ENCODE measurements around the gene SHANK1. TPM values are rescaled to one million over a fixed set of nuclear protein-coding genes. Genes with fewer than 3 reads are reported as not detected.

Gene SHANK1
- 0.35 TPM in 1 of 2 replicates, not detected in the other for total RNA-seq

GRCh38 chr19:50719566-50719965 lies at the start of gene SHANK1:
TSS of gene SHANK1 (minus strand) at chr19:50719802. CDS start at chr19:50716919, 2,883 bp downstream.

GRCh38 chr19:50723069-50723468 lies 3.5 kb upstream of the SHANK1 start, which contains the start of gene CLEC11A:
TSS of gene CLEC11A (plus strand) at chr19:50723364. CDS start at chr19:50723526, 162 bp downstream.

GRCh38 chr19:50649433-50650391 lies 69.9 kb downstream of the SHANK1 start, which contains the start of gene C19orf81:
TSS of gene C19orf81 (plus strand) at chr19:50649445. CDS start at chr19:50649445, 0 bp downstream.

GRCh38 chr19:50639121-50640112 lies 80.2 kb downstream of the SHANK1 start, which contains the start of gene SYT3:
TSS of gene SYT3 (minus strand) at chr19:50639881. CDS start at chr19:50637411, 2,470 bp downstream.

Other genes starting within 250 kb of the SHANK1 start
- 59.8 and 84.2 TPM in 2 replicates for gene EMC10, start 243.3 kb downstream of the SHANK1 start, total RNA-seq
- gene GARIN5A, start 243.0 kb downstream of the SHANK1 start, total RNA-seq, result 1.5 TPM in 1 of 2 replicates, not detected in the other
- gene JOSD2, start 208.6 kb downstream of the SHANK1 start, total RNA-seq, result 30.2 and 39.1 TPM in 2 replicates
- not detected in 2 replicates for gene ASPDH, start 205.9 kb downstream of the SHANK1 start, total RNA-seq
- gene LRRC4B, start 151.4 kb downstream of the SHANK1 start, total RNA-seq, result 0.07 TPM in 1 of 2 replicates, not detected in the other
- gene SYT3, start 79.9 kb downstream of the SHANK1 start, total RNA-seq, result not detected in 2 replicates
- gene C19orf81, start 70.4 kb downstream of the SHANK1 start, total RNA-seq, result not detected in 2 replicates
- 3.7 and 4.9 TPM in 2 replicates for gene CLEC11A, start 3.6 kb upstream of the SHANK1 start, total RNA-seq
- not detected in 2 replicates for gene GPR32, start 50.7 kb upstream of the SHANK1 start, total RNA-seq
- not detected in 2 replicates for gene ACP4, start 70.6 kb upstream of the SHANK1 start, total RNA-seq
- 1.3 TPM in 1 of 2 replicates, not detected in the other for gene KLK1, start 104.0 kb upstream of the SHANK1 start, total RNA-seq
- gene KLK15, start 113.8 kb upstream of the SHANK1 start, total RNA-seq, result not detected in 2 replicates
- not detected in 2 replicates for gene KLK3, start 135.1 kb upstream of the SHANK1 start, total RNA-seq
- gene KLK2, start 153.6 kb upstream of the SHANK1 start, total RNA-seq, result not detected in 2 replicates
- gene KLK4, start 191.6 kb upstream of the SHANK1 start, total RNA-seq, result not detected in 2 replicates
- 41.5 and 42.7 TPM in 2 replicates for gene KLK5, start 233.2 kb upstream of the SHANK1 start, total RNA-seq
- 2.2 and 2.8 TPM in 2 replicates for gene KLK6, start 249.8 kb upstream of the SHANK1 start, total RNA-seq